Prostate gland (tissue), 2 donors: ENCODE measurements around the gene XIST. TPM values are rescaled to one million over a fixed set of nuclear protein-coding genes. Genes with fewer than 3 reads are reported as not detected.
"Not testable (repeated sequence)": the region's sequence is repeated elsewhere in the genome, so short reads cannot be mapped to it uniquely, and the experiment has no call there.

Experiments used
- DNase-seq: peaks from one replicate; pipeline ENCODE4 v3.0.0-alpha.2; 2019; ENCODE audit warnings: low spot score
- H3K27ac ChIP-seq, 2 donors: fragments of 200-600 bp; sonication (generic); 2 replicates each; pipeline ENCODE4 v1.5.1; 2017 to 2019
- H3K27me3 ChIP-seq: fragments of 200-600 bp; sonication (generic); replicated peaks from 2 replicates; pipeline ENCODE4 v1.5.1; 2019; ENCODE audit not compliant: insufficient read depth
- H3K36me3 ChIP-seq, 2 donors: fragments of 200-600 bp; sonication (generic); 1 replicate in 1 of 2; 2 replicates in 1 of 2; pipeline versions ENCODE4 v1.5.1 to v1.8.1; 2017 to 2019
- H3K4me1 ChIP-seq: fragments of 200-600 bp; sonication (generic); replicated peaks from 2 replicates; pipeline ENCODE4 v1.5.1; 2019
- H3K4me3 ChIP-seq, 2 donors: fragments of 200-600 bp; sonication (generic); 2 replicates each; pipeline ENCODE4 v1.5.1; 2017 to 2019
- H3K9me3 ChIP-seq: fragments of 200-600 bp; sonication (generic); 2 replicates; pipeline ENCODE4 v1.5.1; 2017
- POLR2A ChIP-seq: fragments of 450-650 bp; IDR thresholded peaks from one replicate; pipeline ENCODE4 v1.6.1; 2016; ENCODE audit warnings: antibody characterized with exemption, mild to moderate bottlenecking
- POLR2AphosphoS5 ChIP-seq: sonication (generic); formaldehyde crosslinking; IDR thresholded peaks from one replicate; pipeline ENCODE4 v1.6.1; 2017; ENCODE audit warnings: antibody characterized with exemption
- WGBS: methylation state at CpG from one replicate; pipeline ENCODE4 v1.1.5; 2018; 5-methylcytosine and 5-hydroxymethylcytosine counted together
- intact Hi-C: fragments of 100-400 bp; cut with DNase I; formaldehyde crosslinking; loops from one replicate; pipeline ENCODE4 v1.14.2; 2022
- small RNA-seq, 2 donors: library from RNA; depleted of rRNA; stranded (forward); fragments of <200 nt; gene quantifications; one replicate each; pipeline ENCODE3, GENCODE V24; 2016
- total RNA-seq, 2 donors: library from RNA; depleted of rRNA; stranded (reverse); fragments of >200 nt; gene quantifications; one replicate each; pipeline ENCODE4 v1.1.0, GENCODE V29; 2016
- TF ChIP-seq, protein P1 (sequence below), 4 experiments: fragments of 200-600 bp in 2 of 4; fragments of 450-650 bp in 2 of 4; sonication (generic) in 2 of 4; IDR thresholded peaks; 1 replicate in 3 of 4; 2 replicates in 1 of 4; pipeline ENCODE4 v1.5.1; 2016 to 2019; ENCODE audit warnings: antibody characterized with exemption in 4 of 4, mild to moderate bottlenecking in 2 of 4, moderate library complexity in 2 of 4

Gene XIST
- total RNA-seq, 2 donors from 2014 or later = 0.09 to 3.6 TPM

DNA sequence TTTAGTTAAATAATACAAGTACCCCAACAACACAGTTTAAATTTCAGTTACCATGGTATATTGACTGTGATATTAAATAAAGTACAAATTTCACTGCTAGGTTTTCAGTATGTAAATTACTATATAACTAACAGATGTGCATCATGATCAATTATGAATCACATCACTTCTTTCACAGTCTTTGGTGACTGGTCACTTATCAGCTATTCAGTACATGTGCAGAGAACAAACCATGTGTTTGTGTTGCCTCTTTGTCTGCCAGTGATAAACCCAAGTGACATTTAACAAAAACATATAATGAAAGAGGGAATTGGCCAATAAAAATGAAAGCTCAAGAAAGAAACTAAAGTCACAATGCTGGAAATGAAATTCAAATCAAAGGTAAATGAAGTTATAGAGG lies 40.3 kb downstream of the XIST start:
- TF ChIP-seq POLR2AphosphoS5 (no peak), POLR2A (no peak)
- TF ChIP-seq, protein P1, sequence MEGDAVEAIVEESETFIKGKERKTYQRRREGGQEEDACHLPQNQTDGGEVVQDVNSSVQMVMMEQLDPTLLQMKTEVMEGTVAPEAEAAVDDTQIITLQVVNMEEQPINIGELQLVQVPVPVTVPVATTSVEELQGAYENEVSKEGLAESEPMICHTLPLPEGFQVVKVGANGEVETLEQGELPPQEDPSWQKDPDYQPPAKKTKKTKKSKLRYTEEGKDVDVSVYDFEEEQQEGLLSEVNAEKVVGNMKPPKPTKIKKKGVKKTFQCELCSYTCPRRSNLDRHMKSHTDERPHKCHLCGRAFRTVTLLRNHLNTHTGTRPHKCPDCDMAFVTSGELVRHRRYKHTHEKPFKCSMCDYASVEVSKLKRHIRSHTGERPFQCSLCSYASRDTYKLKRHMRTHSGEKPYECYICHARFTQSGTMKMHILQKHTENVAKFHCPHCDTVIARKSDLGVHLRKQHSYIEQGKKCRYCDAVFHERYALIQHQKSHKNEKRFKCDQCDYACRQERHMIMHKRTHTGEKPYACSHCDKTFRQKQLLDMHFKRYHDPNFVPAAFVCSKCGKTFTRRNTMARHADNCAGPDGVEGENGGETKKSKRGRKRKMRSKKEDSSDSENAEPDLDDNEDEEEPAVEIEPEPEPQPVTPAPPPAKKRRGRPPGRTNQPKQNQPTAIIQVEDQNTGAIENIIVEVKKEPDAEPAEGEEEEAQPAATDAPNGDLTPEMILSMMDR (IDR thresholded peaks at IDR 0.05) = no peak
- no peak overlapping the region for H3K27ac ChIP-seq
- no peaks in the 10 kb centered on the region for H3K27me3 ChIP-seq
- intact Hi-C loops = no loop called here
- no peak overlapping the region for H3K4me3 ChIP-seq
- no peak for DNase-seq
- H3K4me1 ChIP-seq = no peaks in the 10 kb centered on the region
- no peaks in the 10 kb centered on the region for H3K9me3 ChIP-seq
- no peaks in the 10 kb centered on the region for H3K36me3 ChIP-seq

DNA sequence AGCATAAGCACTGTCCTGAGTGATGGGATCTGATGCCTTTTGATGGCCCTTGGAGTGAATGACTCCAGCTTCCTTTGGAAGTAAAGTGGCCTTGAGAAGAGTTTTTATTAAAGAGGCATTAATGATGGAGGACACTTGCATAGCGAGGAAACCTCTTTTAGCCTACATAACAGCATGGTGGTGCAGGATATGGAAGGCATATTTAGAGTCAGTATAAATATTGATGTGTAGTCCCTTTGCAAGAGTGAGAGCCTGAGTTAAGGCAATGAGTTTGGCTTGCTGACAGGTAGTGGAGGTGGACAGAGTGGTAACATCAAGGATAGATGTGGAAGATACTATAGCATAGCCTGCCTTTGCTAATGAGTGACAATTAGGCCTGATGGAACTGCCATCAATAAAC lies 48.4 kb downstream of the XIST start:
- DNase-seq, H3K4me1 ChIP-seq, H3K4me3 ChIP-seq, H3K9me3 ChIP-seq, H3K36me3 ChIP-seq, intact Hi-C loops, H3K27me3 ChIP-seq, H3K27ac ChIP-seq: not testable (repeated sequence)
- WGBS = 88% methylated on average over 1 of the region's 1 CpG

DNA sequence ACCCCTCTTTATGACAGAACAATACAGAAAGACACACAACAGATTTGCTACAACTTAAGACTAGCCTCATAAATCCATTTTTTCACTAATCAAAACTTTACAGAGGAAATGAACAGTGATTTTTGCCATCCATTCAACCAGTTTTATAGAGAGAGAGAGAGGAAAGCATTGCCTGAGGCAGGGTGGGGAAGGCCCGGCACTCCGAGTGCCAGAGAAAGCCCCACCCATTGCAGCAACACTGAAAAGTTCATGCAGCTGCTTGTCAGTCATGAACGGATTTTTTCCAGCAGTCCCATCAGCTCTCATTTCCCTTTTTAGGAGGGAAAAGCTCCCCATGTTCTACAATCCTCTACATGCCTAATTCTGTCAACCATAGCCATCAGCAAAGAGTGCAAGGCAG lies 52.6 kb downstream of the XIST start:
- Histone ChIP-seq H3K27ac (no peak overlapping the region), H3K36me3 (no peaks in the 10 kb centered on the region), H3K4me3 (no peak overlapping the region), H3K4me1 (no peaks in the 10 kb centered on the region), H3K9me3 (no peaks in the 10 kb centered on the region), H3K27me3 (no peaks in the 10 kb centered on the region)
- TF ChIP-seq POLR2A (no peak), POLR2AphosphoS5 (no peak)
- TF ChIP-seq, protein P1 (IDR thresholded peaks at IDR 0.05) = no peak
- DNase-seq = no peak
- WGBS = 15% methylated on average over 3 of the region's 3 CpGs
- intact Hi-C loops = no loop called here

DNA sequence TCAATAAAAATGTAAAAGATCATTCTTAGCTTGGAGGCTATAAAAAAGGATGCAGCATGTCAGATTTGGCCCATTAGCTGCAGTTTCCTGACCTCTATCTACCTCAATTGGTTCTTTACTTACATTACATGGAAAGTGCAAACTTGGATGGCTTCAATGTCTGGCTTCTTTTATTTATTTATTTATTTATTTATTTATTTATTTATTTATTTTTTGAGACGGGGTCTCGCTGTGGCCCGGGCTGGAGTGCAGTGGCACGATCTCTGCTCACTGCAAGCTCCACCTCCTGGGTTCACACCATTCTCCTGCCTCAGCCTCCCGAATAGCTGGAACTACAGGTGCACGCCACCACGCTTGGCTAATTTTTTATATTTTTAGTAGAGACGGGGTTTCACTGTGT lies 60.0 kb downstream of the XIST start:
- DNase-seq, H3K4me1 ChIP-seq, H3K27me3 ChIP-seq, H3K4me3 ChIP-seq, intact Hi-C loops, H3K36me3 ChIP-seq, H3K27ac ChIP-seq, H3K9me3 ChIP-seq: not testable (repeated sequence)
- WGBS = 96% methylated on average over 8 of the region's 8 CpGs

DNA sequence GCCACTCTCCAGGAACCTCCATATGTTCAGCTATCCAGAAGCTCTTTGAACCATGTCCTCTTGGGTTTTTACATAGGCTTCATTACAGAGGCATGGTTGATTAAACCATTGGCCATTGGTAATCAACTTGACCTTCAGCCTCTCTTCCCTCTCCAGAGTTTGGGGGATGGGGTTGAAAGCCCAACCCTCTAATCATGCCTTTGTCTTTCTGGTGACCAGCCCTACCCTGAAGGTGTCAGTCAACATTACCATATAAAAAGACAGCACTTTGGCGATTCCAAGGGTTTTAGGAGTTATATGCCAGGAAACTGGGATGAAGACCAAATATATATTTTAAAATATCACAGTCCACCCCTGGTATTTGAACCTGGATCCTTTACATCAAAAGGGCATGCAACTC lies 67.0 kb downstream of the XIST start:
- Histone ChIP-seq H3K4me1 (no peaks in the 10 kb centered on the region), H3K36me3 (no peaks in the 10 kb centered on the region), H3K27ac (no peak overlapping the region), H3K4me3 (no peak overlapping the region), H3K9me3 (no peaks in the 10 kb centered on the region), H3K27me3 (no peaks in the 10 kb centered on the region)
- TF ChIP-seq POLR2AphosphoS5 (no peak), POLR2A (no peak)
- TF ChIP-seq, protein P1 (IDR thresholded peaks at IDR 0.05) = no peak
- 9% methylated on average over 1 of the region's 1 CpG for WGBS
- no peak for DNase-seq
- intact Hi-C loops = no loop called here

Small RNA genes within 50 kb of the gene (small RNA-seq; reads per million reads assigned to genes)
- gene RF01880 = 0 reads per million in 2 donors
